ENCODE measurements around the gene ABHD4. TPM values are rescaled to one million over a fixed set of nuclear protein-coding genes. Genes with fewer than 3 reads are reported as not detected.

ABHD4 gene
- total and polyA plus RNA-seq, 2 donors (not counting 1 experiment from before 2014, with no cell fraction given) = 10.5 to 22.7 TPM

DNA sequence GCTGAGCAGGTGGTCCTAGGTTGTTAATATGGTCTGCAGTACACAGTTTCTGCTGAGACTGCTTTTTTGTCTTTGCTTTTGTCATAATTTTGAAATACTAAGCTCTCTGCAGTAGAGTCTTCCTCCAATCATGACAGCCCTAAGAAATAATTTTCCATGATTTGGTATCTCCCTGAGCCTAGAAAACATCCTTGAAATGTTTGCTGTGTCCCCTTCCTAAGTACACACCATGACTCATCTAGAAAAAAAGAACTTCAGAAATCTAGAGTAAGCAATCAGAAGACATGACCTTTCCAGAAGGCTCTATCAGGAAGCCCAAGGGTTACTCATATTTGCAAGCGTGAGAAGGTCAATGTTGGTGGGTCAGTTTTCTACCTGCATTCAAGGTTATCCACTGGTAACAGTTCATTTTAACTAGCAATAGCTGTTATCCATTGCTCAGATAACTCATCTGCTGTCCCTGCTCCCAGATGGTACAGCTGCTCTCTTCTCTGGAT lies 25.5 kb upstream of the ABHD4 start:
- ChIA-PET POLR2A (interaction anchor here (1.0 kb wide), 2 partner anchors 16 to 280 kb away, joined by 3 to 5 read pairs; no protein-coding TSS in a partner anchor), CTCF (interaction anchor here (0.5 to 15.3 kb wide), 21 partner anchors 12 to 486 kb away, joined by 3 to 354 read pairs (median 40); partner anchors contain the start of genes AJUBA, CDH24, DAD1 and OXA1L)
- ATAC-seq (ENCODE audit: low read depth) (no peak), DNase-seq (no peak)
- Mint-ChIP-seq H3K9me3 (ENCODE audit: insufficient read depth) (no peaks in the 10 kb centered on the region), H3K4me1 (peaks cover 34% of the 10 kb centered on the region), H3K4me3 (no peak overlapping the region), H3K27me3 (no peaks in the 10 kb centered on the region), H3K27ac (no peak overlapping the region)
- intact Hi-C loops (cut with micrococcal nuclease) = loop anchor here (5.0 kb wide), 2 partner anchors 195 to 485 kb away; partner anchors contain the start of genes CDH24 and OXA1L
- no peak overlapping the region for H3K4me2 ChIP-seq (replicated peaks; ENCODE audit: low read depth, low read length, poor library complexity, severe bottlenecking)
- no peak overlapping the region for H3K9ac ChIP-seq (ENCODE audit: low read length)
- WGBS (ENCODE audit: insufficient coverage) = no CpG with 5 or more reads among the region's 1 CpG
- H3K4me1 ChIP-seq (ENCODE audit: control insufficient read depth in 2 of 2, insufficient read depth in 2 of 2, low read length in 2 of 2) = peaks cover 23 to 30% of the 10 kb centered on the region in 2 donors
- H4K20me1 ChIP-seq (ENCODE audit: control insufficient read depth, insufficient read depth, low read length, poor library complexity, severe bottlenecking) = no peaks in the 10 kb centered on the region
- H2AFZ ChIP-seq (ENCODE audit: insufficient read depth, low read depth, low read length, poor library complexity, severe bottlenecking) = no peak overlapping the region
- H3K27ac ChIP-seq (ENCODE audit: low read length in 2 of 2) = no peak overlapping the region
- peaks cover 61% of the 10 kb centered on the region for H3K79me2 ChIP-seq (ENCODE audit: control insufficient read depth, insufficient read depth, low read length)
- peaks cover 16 to 30% of the 10 kb centered on the region in 2 experiments for H3K36me3 ChIP-seq (replicated peaks in 1 of 2; ENCODE audit: control extremely low read depth in 1 of 2, control insufficient read depth in 1 of 2, extremely low read depth in 1 of 2, insufficient read depth in 2 of 2, low read length in 1 of 2)
- TF ChIP-seq, protein P1, sequence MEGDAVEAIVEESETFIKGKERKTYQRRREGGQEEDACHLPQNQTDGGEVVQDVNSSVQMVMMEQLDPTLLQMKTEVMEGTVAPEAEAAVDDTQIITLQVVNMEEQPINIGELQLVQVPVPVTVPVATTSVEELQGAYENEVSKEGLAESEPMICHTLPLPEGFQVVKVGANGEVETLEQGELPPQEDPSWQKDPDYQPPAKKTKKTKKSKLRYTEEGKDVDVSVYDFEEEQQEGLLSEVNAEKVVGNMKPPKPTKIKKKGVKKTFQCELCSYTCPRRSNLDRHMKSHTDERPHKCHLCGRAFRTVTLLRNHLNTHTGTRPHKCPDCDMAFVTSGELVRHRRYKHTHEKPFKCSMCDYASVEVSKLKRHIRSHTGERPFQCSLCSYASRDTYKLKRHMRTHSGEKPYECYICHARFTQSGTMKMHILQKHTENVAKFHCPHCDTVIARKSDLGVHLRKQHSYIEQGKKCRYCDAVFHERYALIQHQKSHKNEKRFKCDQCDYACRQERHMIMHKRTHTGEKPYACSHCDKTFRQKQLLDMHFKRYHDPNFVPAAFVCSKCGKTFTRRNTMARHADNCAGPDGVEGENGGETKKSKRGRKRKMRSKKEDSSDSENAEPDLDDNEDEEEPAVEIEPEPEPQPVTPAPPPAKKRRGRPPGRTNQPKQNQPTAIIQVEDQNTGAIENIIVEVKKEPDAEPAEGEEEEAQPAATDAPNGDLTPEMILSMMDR (IDR thresholded peaks at IDR 0.05) = no peak
- TF ChIP-seq EZH2 (IDR thresholded peaks at IDR 0.05; ENCODE audit: borderline replicate concordance, insufficient read depth, low read depth, low read length, poor library complexity, severe bottlenecking) = no peak
- H3K4me3 ChIP-seq (ENCODE audit: control extremely low read depth in 1 of 5, extremely low read depth in 1 of 5, insufficient read depth in 1 of 5, low read depth in 2 of 5, low read length in 4 of 5) = no peak overlapping the region
- no peaks in the 10 kb centered on the region for H3K27me3 ChIP-seq (replicated peaks in 1 of 4; ENCODE audit: control extremely low read depth in 1 of 4, control insufficient read depth in 3 of 4, insufficient read depth in 4 of 4, low read length in 3 of 4)
- no peaks in the 10 kb centered on the region for H3K9me3 ChIP-seq (ENCODE audit: control extremely low read depth in 1 of 3, control insufficient read depth in 2 of 3, insufficient read depth in 1 of 3, low read length in 2 of 3)

- ChIA-PET POLR2A (no interaction called here), CTCF (interaction anchor here (0.8 to 15.3 kb wide), 8 partner anchors 14 to 412 kb away, joined by 3 to 354 read pairs (median 54); partner anchors contain the start of gene DAD1)
- no peaks in the 10 kb centered on the region for H3K27me3 Mint-ChIP-seq
- no peak for DNase-seq
- peaks cover 63% of the 10 kb centered on the region for H3K79me2 ChIP-seq (ENCODE audit: control insufficient read depth, insufficient read depth, low read length)
- no peak overlapping the region for H2AFZ ChIP-seq (ENCODE audit: insufficient read depth, low read depth, low read length, poor library complexity, severe bottlenecking)
- peaks cover 25% of the 10 kb centered on the region for H3K4me1 Mint-ChIP-seq
- peaks cover 12 to 19% of the 10 kb centered on the region in 2 donors for H3K4me1 ChIP-seq (ENCODE audit: control insufficient read depth in 2 of 2, insufficient read depth in 2 of 2, low read length in 2 of 2)
- no peak for ATAC-seq (ENCODE audit: low read depth)
- WGBS (ENCODE audit: insufficient coverage) = no CpG with 5 or more reads among the region's 3 CpGs
- no peaks in the 10 kb centered on the region for H3K9me3 Mint-ChIP-seq (ENCODE audit: insufficient read depth)
- no peaks in the 10 kb centered on the region for H4K20me1 ChIP-seq (ENCODE audit: control insufficient read depth, insufficient read depth, low read length, poor library complexity, severe bottlenecking)
- H3K4me3 ChIP-seq (ENCODE audit: control extremely low read depth in 1 of 5, extremely low read depth in 1 of 5, insufficient read depth in 1 of 5, low read depth in 2 of 5, low read length in 4 of 5) = no peak overlapping the region
- no peak overlapping the region for H3K4me2 ChIP-seq (replicated peaks; ENCODE audit: low read depth, low read length, poor library complexity, severe bottlenecking)
- H3K36me3 ChIP-seq (replicated peaks in 1 of 2; ENCODE audit: control extremely low read depth in 1 of 2, control insufficient read depth in 1 of 2, extremely low read depth in 1 of 2, insufficient read depth in 2 of 2, low read length in 1 of 2) = peaks cover 16 to 30% of the 10 kb centered on the region in 2 experiments
- H3K27me3 ChIP-seq (replicated peaks in 1 of 4; ENCODE audit: control extremely low read depth in 1 of 4, control insufficient read depth in 3 of 4, insufficient read depth in 4 of 4, low read length in 3 of 4) = no peaks in the 10 kb centered on the region
- intact Hi-C loops (cut with micrococcal nuclease) = loop anchor here (5.0 kb wide), 2 partner anchors 193 to 483 kb away; partner anchors contain the start of genes CDH24 and OXA1L
- no peak overlapping the region for H3K27ac ChIP-seq (ENCODE audit: low read length in 2 of 2)
- H3K9me3 ChIP-seq (ENCODE audit: control extremely low read depth in 1 of 3, control insufficient read depth in 2 of 3, insufficient read depth in 1 of 3, low read length in 2 of 3) = no peaks in the 10 kb centered on the region
- no peak overlapping the region for H3K9ac ChIP-seq (ENCODE audit: low read length)
- no peak overlapping the region for H3K4me3 Mint-ChIP-seq
- TF ChIP-seq EZH2 (IDR thresholded peaks at IDR 0.05; ENCODE audit: borderline replicate concordance, insufficient read depth, low read depth, low read length, poor library complexity, severe bottlenecking) = no peak
- TF ChIP-seq, protein P1 (IDR thresholded peaks at IDR 0.05) = no peak
- H3K27ac Mint-ChIP-seq = no peak overlapping the region
Measured at GRCh38 chr14:22573804-22574203, 24.3 kb upstream of the ABHD4 start.

All from B cell (primary cell).